ENCODE results near the gene FAM185A. TPM values are rescaled to one million over a fixed set of nuclear protein-coding genes. Genes with fewer than 3 reads are reported as not detected.

The FAM185A gene
- polyA plus RNA-seq, 1 of the 3 experiments (the other 2 are of a cell fraction), result 12.8 TPM

- Histone ChIP-seq H3K4me1 (ENCODE audit: control insufficient read depth in 1 of 2, insufficient read depth in 2 of 2, low read depth in 1 of 2, low read length in 1 of 2) (peaks cover 2 to 4% of the 10 kb centered on the region in 2 experiments; a peak in 3 of 4 replicates), H3K27me3 (ENCODE audit: insufficient read depth) (no peaks in the 10 kb centered on the region), H3K36me3 (replicated peaks in 1 of 2; ENCODE audit: control insufficient read depth in 1 of 2, insufficient read depth in 2 of 2, low read length in 1 of 2) (no peaks in the 10 kb centered on the region), H3K9me3 (no peaks in the 10 kb centered on the region), H3K9me2 (no peaks in the 10 kb centered on the region), H3K4me3 (ENCODE audit: low read depth in 2 of 2, low read length in 1 of 2) (no peak overlapping the region), H2AFZ (ENCODE audit: low read depth) (no peak overlapping the region), H3K4me2 (no peak overlapping the region), H3K27ac (ENCODE audit: low read depth in 2 of 2, low read length in 1 of 2) (no peak overlapping the region), H3K79me2 (ENCODE audit: insufficient read depth) (no peaks in the 10 kb centered on the region), H3F3A (replicated peaks; ENCODE audit: insufficient read depth) (no peaks in the 10 kb centered on the region), H3K9ac (no peak overlapping the region), H4K20me1 (ENCODE audit: insufficient read depth) (no peaks in the 10 kb centered on the region)
- CTCF ChIA-PET, result no interaction called here
- DNase-seq, result no peak
- TF ChIP-seq REST (IDR thresholded peaks at IDR 0.05; ENCODE audit: low read depth, low read length) (no peak), SMC3 (IDR thresholded peaks at IDR 0.05; ENCODE audit: low read depth, low read length) (no peak), EZH2phosphoT487 (IDR thresholded peaks at IDR 0.05; ENCODE audit: borderline replicate concordance, low read depth) (no peak), RAD21 (IDR thresholded peaks at IDR 0.05; ENCODE audit: low read length) (no peak), SIN3A (IDR thresholded peaks at IDR 0.05; ENCODE audit: borderline replicate concordance, low read depth, low read length) (no peak), TCF12 (IDR thresholded peaks at IDR 0.05) (no peak), MAX (IDR thresholded peaks at IDR 0.05; ENCODE audit: low read depth) (no peak)
- POLR2A ChIA-PET, result no interaction called here
Measured at GRCh38 chr7:102842284-102842683, 93.5 kb downstream of the FAM185A start.

GRCh38 chr7:102843850-102844249 lies 95.1 kb downstream of the FAM185A start:
- H3K36me3 ChIP-seq (replicated peaks in 1 of 2; ENCODE audit: control insufficient read depth in 1 of 2, insufficient read depth in 2 of 2, low read length in 1 of 2), result no peaks in the 10 kb centered on the region
- no peak overlapping the region for H3K9ac ChIP-seq
- POLR2A ChIA-PET, result no interaction called here
- H3K4me1 ChIP-seq (ENCODE audit: control insufficient read depth in 1 of 2, insufficient read depth in 2 of 2, low read depth in 1 of 2, low read length in 1 of 2), result peaks cover 0 to 2% of the 10 kb centered on the region in 2 experiments; a peak in 2 of 4 replicates
- CTCF ChIA-PET, result interaction anchor here (0.6 to 1.9 kb wide), 4 partner anchors 14 to 618 kb away, joined by 3 to 6 read pairs (median 4); no protein-coding TSS in a partner anchor
- no peaks in the 10 kb centered on the region for H3K9me2 ChIP-seq
- no peak overlapping the region for H3K4me2 ChIP-seq
- no peaks in the 10 kb centered on the region for H4K20me1 ChIP-seq (ENCODE audit: insufficient read depth)
- H3K4me3 ChIP-seq (ENCODE audit: low read depth in 2 of 2, low read length in 1 of 2), result no peak overlapping the region
- H3K27ac ChIP-seq (ENCODE audit: low read depth in 2 of 2, low read length in 1 of 2), result no peak overlapping the region
- no peaks in the 10 kb centered on the region for H3K27me3 ChIP-seq (ENCODE audit: insufficient read depth)
- H3K9me3 ChIP-seq, result no peaks in the 10 kb centered on the region
- H3F3A ChIP-seq (replicated peaks; ENCODE audit: insufficient read depth), result no peaks in the 10 kb centered on the region
- no peak overlapping the region for H2AFZ ChIP-seq (ENCODE audit: low read depth)
- H3K79me2 ChIP-seq (ENCODE audit: insufficient read depth), result no peaks in the 10 kb centered on the region
- no peak for DNase-seq
- 93% methylated on average over 3 of the region's 3 CpGs for WGBS (ENCODE audit: low lambda C conversion rate)
- no peak for TF ChIP-seq JUND (IDR thresholded peaks at IDR 0.05)
- no peak for TF ChIP-seq MEF2A (IDR thresholded peaks at IDR 0.05; ENCODE audit: borderline replicate concordance, low read depth)
- no peak for TF ChIP-seq FOSL2 (IDR thresholded peaks at IDR 0.05; ENCODE audit: borderline replicate concordance, low read depth)
- TF ChIP-seq CHD2 (IDR thresholded peaks at IDR 0.05; ENCODE audit: low read length, partially characterized antibody), result no peak
- no peak for TF ChIP-seq POLR2AphosphoS5 (IDR thresholded peaks at IDR 0.05; ENCODE audit: low read depth, low read length)
- TF ChIP-seq GATA2 (CRISPR knock-in tag; IDR thresholded peaks at IDR 0.05), result no peak
- TF ChIP-seq SIN3A (IDR thresholded peaks at IDR 0.05; ENCODE audit: borderline replicate concordance, low read depth, low read length), result no peak
- TF ChIP-seq NFIC (IDR thresholded peaks at IDR 0.05; ENCODE audit: borderline replicate concordance), result no peak

Measured in SK-N-SH (cell line).